HG02588 (cell line): ENCODE measurements around the gene CALR.
"Not testable (repeated sequence)": the region's sequence is repeated elsewhere in the genome, so short reads cannot be mapped to it uniquely, and the experiment has no call there.

ENCODE experiments used
- ATAC-seq: cut with Tn5 transposase; IDR thresholded peaks from one replicate; pipeline ENCODE4 v1.9.1; 2021; ENCODE audit warnings: mild to moderate bottlenecking, moderate library complexity; ENCODE audit not compliant: unreplicated experiment

Gene CALR

DNA sequence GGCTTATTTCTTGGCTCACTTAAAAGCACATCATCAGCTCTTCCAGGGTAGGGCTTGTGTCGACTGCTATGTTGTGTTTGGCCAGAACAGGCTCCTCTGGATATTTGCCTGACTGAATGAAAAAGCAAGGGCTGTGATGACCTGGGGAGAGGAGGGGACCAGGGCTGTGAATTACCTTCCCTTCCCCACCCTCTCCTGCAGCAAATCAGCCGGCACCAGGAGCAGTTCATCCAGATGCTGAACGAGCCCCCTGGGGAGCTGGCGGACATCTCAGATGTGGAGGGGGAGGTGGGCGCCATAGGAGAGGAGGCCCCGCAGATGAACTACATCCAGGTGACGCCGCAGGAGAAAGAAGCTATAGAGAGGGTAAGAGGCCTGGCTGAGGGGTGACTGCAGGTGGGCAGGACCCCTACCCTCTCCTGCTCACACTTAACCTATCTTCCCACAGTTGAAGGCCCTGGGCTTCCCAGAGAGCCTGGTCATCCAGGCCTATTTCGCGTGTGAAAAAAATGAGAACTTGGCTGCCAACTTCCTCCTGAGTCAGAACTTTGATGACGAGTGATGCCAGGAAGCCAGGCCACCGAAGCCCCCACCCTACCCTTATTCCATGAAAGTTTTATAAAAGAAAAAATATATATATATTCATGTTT, 14.2 kb downstream of the CALR start:
- ATAC-seq, result no peak

DNA sequence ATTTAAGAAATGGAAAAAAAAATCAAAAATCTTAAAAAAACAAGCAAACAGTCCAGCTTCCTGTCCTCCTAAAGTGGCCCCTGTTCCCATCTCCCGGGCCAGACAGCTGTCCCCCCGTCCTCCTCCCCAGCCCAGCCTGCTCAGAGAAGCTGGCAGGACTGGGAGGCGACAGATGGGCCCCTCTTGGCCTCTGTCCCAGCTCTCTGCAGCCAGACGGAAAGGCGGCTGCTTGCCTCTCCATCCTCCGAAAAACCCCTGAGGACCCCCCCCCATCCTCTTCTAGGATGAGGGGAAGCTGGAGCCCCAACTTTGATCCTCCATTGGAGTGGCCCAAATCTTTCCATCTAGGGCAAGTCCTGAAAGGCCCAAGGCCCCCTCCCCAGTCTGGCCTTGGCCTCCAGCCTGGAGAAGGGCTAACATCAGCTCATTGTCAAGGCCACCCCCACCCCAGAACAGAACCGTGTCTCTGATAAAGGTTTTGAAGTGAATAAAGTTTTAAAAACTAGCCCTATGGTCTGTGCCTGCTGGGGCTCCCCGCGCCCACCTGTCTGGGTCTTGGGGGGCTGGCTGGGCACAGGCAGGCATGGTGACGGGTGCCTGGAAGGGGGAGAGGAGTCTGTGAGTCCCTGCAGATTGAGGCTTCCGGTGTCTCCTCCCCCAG, 14.9 kb downstream of the CALR start:
- no peak for ATAC-seq

DNA sequence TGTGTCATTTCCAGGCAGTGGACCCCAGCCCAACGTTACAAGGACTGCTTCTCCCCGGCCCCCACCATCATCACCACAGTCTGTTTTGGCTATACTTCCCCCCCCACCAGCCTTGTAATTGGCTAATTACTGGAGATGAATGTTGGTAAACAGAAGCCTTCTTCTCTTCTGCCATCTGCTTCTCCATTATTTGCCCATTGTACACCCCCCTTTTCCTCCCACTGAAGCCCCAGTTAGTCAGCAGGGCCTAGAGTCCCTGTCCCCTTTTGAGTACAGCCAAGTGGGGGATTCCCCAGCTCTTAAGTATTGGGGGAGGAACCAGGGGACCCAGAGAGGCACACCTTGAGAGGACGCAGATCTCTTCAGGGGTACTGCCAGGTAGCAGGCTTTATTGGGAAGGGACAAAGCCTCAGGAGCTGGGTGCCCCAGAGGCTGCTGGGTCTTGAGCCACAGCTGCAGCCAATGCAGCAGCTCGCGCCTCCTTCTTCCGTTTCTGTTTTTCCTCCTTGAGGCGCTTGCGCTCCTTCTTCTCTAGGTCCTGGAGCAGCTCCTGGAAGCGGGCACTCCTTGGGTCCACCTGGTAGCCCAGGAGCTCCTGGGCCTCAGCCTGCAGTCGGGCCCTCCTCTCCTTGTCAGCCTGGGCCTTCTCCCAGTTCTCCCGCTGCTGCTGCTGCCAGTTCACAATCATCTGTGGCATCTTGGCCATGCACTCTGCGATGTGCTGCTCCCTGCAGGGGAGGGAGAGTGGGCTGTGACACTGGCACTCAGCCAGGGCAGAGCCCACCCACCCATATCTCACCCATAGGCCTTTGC, 15.6 kb downstream of the CALR start:
- ATAC-seq, result no peak

DNA sequence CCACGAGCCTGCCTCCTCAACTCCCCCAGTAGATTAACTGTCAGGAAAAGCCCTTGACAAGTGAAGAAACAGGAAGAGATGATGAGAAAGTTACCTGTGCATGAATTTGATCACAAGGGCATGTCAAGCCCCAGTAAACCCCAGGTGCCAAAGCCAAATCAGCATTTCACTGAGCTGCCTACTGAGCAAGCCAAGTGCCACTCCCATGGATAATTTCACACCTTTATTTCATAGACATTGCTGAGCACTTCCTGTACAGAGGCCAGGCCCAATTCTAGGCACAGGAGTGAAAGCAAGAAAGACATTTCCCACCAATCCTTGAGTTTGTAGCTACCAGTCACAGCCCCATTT, 16.2 kb downstream of the CALR start:
- no peak for ATAC-seq

DNA sequence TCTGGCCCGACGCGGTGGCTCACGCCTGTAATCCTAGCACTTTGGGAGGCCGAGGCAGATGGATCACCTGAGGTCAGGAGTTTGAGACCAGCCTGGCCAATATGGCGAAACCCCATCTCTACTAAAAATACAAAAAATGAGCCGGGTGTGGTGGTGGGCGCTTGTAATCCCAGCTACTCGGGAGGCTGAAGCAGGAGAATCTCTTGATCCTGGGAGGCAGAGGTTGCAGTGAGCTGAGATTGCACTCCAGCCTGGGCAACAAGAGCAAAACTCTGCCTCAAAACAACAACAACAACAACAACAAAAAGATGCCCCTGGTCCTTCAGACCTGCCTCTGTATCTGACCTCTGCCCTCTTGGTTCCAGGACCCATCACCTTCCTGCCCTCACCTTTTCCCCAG, 17.2 kb downstream of the CALR start:
- not testable (repeated sequence) for ATAC-seq

DNA sequence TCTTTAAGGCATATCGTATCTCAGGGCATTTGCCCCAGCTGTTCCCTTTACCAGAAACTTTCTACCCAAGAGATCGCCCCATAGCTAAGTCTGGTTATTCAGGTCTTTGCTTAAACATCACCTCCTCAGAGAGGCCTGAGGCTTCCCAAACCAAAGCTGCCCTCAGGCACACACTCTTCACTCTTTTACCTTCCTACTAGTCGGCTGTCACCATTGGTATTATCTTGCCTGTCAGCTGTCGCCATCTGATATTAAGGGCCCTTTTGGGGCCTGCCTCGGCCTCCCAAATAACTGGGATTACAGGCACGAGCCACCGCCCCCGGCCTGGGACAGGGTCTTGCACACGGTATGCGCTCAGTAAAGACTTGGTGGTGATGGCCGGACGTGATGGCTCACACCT, 17.6 kb downstream of the CALR start:
- no peak for ATAC-seq

DNA sequence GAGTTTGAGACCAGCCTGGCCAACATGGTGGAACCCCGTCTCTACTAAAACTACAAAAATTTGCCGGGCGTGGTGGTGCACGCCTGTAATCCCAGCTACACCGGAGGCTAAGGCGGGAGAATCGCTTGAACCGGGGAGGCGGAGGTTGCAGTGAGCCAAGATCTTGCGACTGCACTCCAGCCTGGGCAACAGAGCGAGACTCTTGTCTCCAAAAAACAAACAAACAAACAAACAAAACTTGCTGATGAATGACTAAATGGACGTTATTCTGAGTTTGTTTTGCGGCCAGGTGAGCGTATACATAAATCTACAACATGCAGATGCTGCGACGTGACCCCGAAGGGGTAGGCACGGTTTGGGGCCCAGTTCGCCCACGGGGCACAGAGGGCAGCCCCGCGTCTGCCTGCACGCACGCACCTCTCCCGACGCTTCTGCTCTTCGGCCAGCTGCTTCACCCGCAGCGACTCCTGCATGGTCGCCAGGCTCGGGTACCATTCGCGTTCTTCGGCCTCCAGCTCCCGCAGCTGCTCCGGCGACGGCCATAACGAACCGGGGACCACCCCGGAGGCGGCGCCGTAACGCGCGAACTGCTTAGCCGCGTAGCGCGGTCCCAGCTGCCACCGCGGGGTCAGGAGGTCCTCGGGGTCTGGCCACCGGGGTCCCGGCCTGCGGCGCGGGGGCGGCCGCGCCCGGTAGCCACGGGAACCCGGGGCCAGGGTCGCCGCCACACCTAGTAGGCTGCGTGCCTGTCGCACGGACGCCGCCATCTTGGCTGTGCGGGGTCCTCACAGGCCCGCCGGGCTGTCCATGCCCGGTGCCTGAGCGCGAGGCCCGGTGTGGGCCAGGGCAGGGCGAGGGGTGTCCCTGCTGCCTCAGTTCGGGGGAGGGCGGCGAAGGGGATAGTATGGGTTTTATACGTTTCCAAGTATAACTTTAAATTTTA, 18.3 kb downstream of the CALR start, which contains the start of gene GADD45GIP1:
Gene GADD45GIP1, minus strand, starts transcription at position 778 of the 943 bp plus-strand sequence. Its CDS starts 11 bp downstream, at position 767.
- ATAC-seq, result peak; percentile 69

DNA sequence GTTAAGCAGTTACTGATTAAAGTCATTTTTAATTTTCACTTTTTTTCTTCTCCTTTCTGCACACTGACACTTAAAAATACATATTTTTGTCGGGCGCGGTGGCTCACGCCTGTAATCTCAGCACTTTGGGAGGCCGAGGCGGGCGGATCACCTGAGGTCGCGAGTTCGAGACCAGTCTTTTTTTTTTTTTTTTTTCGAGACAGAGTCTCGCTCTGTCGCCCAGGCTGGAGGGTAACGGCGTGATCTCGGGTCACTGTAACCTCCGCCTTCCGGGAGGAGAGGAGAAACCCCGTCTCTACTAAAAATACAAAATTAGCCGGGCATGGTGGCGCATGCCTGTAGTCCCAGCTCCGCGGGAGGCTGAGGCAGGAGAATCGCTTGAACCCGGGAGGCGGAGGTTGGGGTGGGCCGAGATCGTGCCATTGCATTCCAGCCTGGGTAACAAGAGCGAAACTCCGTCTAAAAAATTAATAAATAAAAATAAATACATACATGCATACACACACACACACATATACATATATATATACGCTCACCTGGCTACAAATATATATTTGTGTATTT, 19.1 kb downstream of the CALR start:
- ATAC-seq, result peak; percentile 3

DNA sequence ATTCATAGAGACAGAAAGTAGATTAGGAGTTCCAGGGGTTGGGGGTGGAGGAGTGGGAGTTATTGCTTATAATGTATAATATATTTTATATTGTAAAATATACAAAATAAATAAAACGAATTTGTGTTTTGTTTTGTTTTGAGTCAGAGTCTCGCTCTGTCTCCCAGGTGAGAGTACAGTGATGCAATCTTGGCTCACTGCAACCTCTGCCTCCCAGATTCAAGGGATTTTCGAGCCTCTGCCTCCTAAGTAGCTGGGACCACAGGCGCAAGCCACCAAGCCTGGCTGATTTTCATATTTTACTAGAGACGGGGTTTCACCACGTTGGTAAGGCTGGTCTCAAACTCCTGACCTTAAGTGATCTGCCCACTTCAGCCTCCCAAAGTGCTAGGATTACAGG, 21.1 kb downstream of the CALR start:
- no peak for ATAC-seq

DNA sequence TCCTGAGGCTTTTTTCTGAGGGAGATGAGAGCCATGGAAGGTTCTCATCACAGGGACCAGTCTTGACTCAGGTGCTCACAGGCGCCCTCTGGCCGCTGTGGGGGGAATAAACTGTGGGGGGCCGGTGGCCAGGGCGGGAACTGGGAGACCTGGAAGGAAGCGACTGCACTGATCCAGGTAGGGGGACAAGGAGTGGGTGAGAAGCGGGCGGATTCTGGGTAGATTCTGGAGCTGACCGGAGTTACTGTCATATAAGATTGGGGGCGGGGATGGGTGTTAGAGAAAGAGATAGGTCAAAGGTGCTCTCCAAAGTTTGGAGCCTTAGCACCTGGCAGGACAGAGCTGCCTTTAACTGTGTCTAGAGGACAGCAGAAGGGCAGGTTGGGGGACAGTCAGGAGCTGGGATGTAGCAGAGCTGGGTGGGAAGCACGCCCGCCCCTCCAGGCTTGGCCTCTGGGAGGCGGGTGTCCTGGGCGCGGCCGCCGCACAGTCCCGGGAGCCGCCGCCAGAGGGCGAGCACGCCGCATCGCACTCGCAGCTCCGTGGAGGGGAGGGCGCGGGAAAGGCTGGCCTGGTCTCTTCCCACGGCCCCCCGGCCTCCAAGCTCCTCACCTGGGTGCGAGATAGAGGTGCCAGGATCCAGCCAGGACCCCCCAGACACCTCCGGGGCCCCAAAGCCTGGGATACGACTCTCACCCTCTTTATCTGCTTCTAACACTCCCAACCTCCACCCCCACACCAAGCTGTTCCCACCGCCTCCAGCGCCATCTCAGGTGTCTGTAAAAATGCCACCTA, 26.8 kb downstream of the CALR start:
- peak; percentile 74 for ATAC-seq

DNA sequence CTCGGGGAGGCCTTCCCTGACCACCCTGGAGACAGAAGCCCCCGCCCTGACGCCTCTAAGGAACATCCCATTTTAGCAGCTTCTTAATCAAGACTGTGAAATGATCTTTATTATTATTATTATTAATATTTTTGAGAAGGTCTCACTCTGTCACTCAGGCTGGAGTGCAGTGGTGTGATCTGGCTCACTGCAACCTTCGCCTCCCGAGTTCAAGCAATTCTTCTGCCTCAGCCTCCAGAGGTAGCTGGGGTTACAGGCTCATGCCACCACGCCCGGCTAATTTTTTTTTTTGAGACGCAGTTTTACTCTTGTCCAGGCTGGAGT, 27.4 kb downstream of the CALR start:
- no peak for ATAC-seq

DNA sequence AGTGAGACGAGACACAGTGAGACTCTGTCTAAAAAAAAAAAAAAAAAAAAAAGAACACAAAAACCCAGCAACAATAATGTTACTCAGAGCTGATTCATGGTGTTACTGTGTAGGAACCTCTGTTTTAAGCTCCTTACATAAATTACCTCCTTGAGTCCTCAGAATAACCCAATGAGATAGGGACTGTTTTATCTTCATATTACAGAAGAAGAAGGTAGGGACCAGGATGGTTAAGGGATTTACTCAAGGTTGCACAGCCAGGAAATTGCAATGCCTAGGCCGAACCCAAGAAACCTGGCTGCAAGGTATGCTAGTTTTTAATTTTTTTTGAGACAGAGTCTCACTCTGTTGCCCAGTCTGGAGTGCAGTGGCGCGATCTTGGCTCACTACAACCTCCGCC, 29.5 kb downstream of the CALR start:
- ATAC-seq, result no peak

DNA sequence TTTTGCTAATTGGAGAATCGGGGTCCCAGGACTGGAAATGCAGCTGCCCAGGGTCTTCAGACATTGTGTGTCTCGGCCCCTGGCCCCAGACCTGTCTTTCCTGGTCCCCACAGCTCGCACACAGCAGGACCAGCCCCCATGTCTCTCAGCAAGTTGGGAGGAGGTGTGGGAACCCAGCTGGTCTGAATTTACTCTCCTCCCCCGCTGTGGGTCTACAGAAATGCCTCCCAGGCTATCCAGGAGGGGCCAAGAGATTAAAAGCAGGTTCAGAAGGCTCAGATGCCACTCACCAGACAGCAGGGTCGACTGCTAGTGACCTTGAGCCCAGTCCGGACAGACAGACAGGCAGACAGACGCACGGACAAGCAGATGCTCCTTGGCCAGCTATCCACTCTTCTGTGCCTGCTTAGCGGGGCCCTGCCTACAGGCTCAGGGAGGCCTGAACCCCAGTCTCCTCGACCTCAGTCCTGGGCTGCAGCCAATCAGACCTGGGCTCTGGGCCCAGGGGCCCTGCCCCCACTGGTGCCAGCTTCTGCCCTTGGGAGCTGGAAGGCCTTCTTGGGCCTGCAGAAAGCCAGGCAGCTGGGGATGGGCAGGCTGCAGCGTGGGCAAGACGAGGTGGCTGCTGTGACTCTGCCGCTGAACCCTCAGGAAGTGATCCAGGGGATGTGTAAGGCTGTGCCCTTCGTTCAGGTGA, 31.0 kb downstream of the CALR start, which contains the start of gene DAND5:
Gene DAND5, plus strand, starts transcription at position 285 of the 697 bp plus-strand sequence. Its CDS starts 85 bp downstream, at position 370.
- ATAC-seq, result no peak

DNA sequence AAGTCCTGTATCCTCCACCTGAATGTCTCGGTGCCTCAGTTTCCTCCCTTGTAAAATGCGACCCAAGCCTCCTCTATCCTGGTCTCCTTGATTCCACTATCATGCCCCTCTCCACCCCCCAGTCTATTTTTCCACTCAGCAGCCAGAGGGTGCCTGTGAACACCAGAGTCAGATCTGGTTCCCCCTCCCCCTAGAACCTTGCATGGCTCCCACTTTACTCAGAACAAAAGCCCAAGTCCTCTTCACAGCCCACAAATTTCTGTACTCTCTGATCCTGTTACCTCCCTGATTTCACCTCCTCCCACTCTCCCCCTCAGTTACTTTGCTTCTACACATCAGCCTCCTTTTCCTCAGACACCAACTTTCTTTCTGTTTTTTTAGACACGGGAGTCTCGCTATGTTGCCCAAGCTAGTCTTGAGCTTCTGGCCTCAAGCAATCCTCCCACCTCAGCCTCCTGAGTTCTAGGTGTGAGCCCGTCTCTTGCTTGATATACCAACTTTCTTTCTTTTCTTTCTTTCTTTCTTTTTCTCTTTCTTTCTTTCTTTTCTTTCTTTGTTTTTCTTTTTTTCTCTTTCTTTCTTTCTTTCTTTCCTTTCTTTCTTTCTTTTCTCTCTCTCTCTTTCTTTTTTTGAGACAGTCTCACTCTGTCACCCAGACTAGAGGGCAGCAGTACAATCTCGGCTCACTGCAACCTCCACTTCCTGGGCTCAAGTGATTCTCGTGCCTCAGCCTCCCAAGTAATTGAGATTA, 31.8 kb downstream of the CALR start:
- no peak for ATAC-seq

DNA sequence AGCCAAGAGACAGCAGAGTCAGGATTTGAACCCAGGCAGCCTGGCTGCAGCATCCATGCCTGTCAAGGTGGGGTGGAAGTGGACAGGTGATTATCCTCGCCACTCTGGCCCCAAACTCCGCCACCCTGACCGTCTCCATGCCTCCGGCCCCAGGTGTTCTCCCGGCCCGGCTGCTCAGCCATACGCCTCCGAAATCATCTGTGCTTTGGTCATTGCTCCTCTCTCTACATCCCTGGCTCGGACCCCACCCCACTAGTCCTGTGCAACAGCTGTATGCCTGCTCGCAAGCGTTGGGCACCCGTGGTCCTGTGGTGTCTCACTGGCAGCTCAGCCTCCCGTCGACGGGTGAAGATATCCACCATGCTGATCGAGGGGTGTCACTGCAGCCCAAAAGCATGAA, 34.8 kb downstream of the CALR start:
- no peak for ATAC-seq

DNA sequence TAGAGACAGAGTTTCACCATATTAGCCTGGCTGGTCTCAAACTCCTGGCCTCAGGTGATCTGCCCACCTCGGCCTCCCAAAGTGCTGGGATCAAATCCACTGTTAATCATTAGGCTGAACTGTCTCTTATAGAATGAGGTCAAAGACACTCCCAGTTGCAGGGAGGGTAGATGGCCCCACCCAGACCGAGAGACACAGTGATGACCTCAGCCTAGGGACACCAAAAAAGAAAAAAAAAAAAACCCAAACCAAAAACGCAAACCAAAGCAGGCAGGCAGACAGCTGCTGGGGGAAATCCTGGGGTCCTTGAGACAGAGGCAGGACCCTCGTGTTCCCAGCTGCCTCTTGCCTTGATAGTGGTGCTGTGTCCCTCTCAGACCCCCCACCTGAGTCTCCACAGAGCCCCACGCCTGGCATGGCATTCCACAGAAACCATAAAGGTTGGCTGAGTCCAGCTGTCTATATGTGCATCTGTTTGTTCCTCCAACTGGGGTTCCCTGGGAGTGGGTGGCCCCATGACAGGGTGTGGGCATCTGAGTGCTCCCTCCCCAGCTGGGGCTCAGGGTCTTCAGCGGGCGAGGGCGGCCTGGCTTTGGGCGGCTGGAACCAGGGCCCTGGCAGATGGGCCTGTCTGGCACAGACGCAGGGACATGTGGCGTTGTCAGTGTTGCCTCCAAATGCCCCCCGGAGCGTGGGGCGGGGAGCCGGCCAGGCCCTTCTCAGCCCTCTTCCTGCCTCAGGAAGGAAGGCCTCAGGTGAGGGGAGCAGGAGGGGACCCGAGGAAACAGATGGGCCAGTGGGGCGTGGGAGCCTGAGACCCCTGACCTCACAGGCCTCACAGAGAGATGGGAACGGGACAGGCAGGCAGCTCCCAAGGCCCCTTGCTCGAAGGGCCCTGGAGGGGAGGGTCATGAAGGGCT, 36.2 kb downstream of the CALR start:
- no peak for ATAC-seq

DNA sequence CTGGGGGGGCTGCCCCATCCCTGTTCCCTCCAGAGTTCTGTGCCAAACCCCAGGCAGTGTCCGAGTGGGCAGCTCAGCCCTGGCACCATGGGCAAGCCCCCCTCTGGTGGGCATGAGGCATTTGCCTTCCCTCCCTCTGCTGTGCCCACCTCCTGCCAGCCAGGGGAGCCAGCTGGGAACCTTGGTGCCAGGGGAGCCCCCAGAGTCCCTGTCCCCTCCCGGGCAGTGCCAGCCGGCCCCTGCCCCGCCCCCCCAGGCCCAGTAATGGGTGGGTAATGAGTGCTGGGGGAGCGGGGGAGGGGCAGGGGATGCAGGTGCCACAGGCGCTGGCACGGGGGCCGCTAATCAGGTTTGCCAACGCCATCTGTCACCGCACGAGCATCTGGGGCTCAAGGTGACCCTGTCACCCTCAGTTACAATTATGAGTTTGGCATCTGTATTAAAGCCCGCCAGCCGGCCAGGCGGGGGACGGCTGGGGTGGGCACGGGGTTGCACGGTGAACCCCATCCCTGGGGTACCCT, 36.9 kb downstream of the CALR start:
- no peak for ATAC-seq
